DOHH2 (cell line): ENCODE measurements around the gene RAB3IL1.
A peak's percentile ranks its signal among the peaks of the same experiment; 100 is the strongest.

ENCODE experiments used
- CTCF ChIP-seq: fragments of 200-600 bp; sonication (generic); IDR thresholded peaks from one replicate; pipeline ENCODE4 v1.5.1; 2014; ENCODE audit warnings: antibody characterized with exemption, mild to moderate bottlenecking, low read depth, low read length; ENCODE audit not compliant: poor library complexity, severe bottlenecking
- EZH2phosphoT487 ChIP-seq: fragments of 200-600 bp; sonication (generic); IDR thresholded peaks from 2 replicates; pipeline ENCODE4 v1.6.1; 2017; ENCODE audit warnings: borderline replicate concordance, mild to moderate bottlenecking, antibody characterized with exemption, low read length, moderate library complexity, mixed read lengths

GRCh38 chr11:61947486-61948210, 30.3 kb upstream of the RAB3IL1 start:
- peak; percentile 96 for TF ChIP-seq CTCF
- no peak for TF ChIP-seq EZH2phosphoT487
